Large intestine (tissue), 3 donors: ENCODE measurements around the gene ZNF791. TPM values are rescaled to one million over a fixed set of nuclear protein-coding genes. Genes with fewer than 3 reads are reported as not detected.
"Not testable (repeated sequence)": the region's sequence is repeated elsewhere in the genome, so short reads cannot be mapped to it uniquely, and the experiment has no call there.

ENCODE experiments used
- DNase-seq, 2 donors: peaks; one replicate each; pipeline versions ENCODE4 v3.0.0 to v3.0.0-alpha.2; 2013
- H3K27ac ChIP-seq: one replicate; pipeline ENCODE4 v1.5.1; 2013; ENCODE audit warnings: low read length
- H3K27me3 ChIP-seq: 2 replicates; pipeline ENCODE4 v1.6.1; 2013; ENCODE audit warnings: low read length; ENCODE audit not compliant: control insufficient read depth, insufficient read depth
- H3K36me3 ChIP-seq: 2 replicates; pipeline ENCODE4 v1.6.1; 2013; ENCODE audit warnings: low read length; ENCODE audit not compliant: control insufficient read depth, insufficient read depth
- H3K4me1 ChIP-seq: one replicate; pipeline ENCODE4 v1.6.1; 2013; ENCODE audit warnings: low read length; ENCODE audit not compliant: control insufficient read depth, insufficient read depth
- H3K4me3 ChIP-seq: one replicate; pipeline ENCODE4 v1.5.1; 2013; ENCODE audit warnings: low read length
- H3K9me3 ChIP-seq: one replicate; pipeline ENCODE4 v1.6.1; 2013; ENCODE audit warnings: mild to moderate bottlenecking, low read depth, low read length, moderate library complexity; ENCODE audit not compliant: control insufficient read depth
- WGBS: methylation state at CpG from one replicate; pipeline ENCODE4 v1.1.5; 2013; ENCODE audit warnings: low lambda C conversion rate; ENCODE audit not compliant: insufficient coverage; 5-methylcytosine and 5-hydroxymethylcytosine counted together
- polyA plus RNA-seq: library from polyadenylated mRNA; unstranded; fragments of 120-200 nt; gene quantifications from one replicate; pipeline ENCODE4 v1.2.1, GENCODE V29; 2013

ZNF791 gene
- polyA plus RNA-seq, 1 donor: 19.0 TPM

DNA sequence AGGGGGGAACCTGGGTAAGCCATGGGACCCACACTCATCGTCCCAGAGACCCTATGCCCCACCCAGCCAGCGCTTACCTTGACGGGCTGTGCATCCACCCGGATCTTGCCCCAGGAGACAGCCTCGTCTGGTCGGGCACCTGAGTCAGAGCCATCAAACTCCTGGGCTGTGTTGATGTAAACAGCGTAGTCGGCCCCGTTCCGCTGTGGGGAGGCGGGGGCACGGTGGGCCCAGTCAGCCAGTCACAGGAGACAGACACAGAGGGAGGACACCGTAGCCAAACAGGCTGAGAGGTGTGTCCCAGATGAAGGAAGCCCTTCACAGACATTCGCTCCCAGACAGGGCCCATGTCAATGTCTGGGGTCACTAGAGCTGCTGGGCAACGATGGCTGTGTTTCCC lies 65.2 kb downstream of the ZNF791 start:
- Histone ChIP-seq H3K27me3 (no peaks in the 10 kb centered on the region), H3K36me3 (peaks cover 68% of the 10 kb centered on the region), H3K4me3 (no peak overlapping the region), H3K4me1 (no peaks in the 10 kb centered on the region), H3K27ac (no peak overlapping the region), H3K9me3 (no peaks in the 10 kb centered on the region)
- DNase-seq: no peak
- no CpG with 5 or more reads among the region's 15 CpGs for WGBS

GRCh38 chr19:12676384-12676792 lies 65.7 kb downstream of the ZNF791 start:
- Histone ChIP-seq H3K27ac (no peak overlapping the region), H3K4me1 (no peaks in the 10 kb centered on the region), H3K9me3 (no peaks in the 10 kb centered on the region), H3K36me3 (peaks cover 68% of the 10 kb centered on the region), H3K27me3 (no peaks in the 10 kb centered on the region), H3K4me3 (no peak overlapping the region)
- WGBS: no CpG with 5 or more reads among the region's 4 CpGs
- DNase-seq: peak; percentile 59 to 66

DNA sequence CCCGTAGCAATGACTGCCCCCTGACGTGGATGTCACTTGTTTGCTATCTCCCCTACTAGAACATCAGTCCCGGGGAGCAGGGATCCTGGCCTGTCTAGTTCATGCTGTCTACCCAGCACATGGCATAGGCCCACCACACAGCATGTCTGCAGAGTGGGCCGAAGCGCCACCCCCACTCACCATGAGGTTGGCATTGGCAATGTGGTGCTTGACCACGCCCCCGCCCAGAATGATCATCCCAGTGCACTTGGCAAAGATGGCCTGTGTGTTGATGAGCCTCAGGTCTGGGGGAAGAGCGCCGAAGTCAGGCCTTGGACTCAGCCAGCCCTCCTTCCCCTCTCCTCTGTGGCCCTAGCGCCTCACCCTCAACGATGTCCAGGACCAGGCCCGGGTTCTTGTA lies 66.2 kb downstream of the ZNF791 start:
- Histone ChIP-seq H3K36me3 (peaks cover 68% of the 10 kb centered on the region), H3K4me3 (no peak overlapping the region), H3K4me1 (no peaks in the 10 kb centered on the region), H3K9me3 (no peaks in the 10 kb centered on the region), H3K27me3 (no peaks in the 10 kb centered on the region), H3K27ac (no peak overlapping the region)
- no CpG with 5 or more reads among the region's 12 CpGs for WGBS
- DNase-seq: no peak

- not testable (repeated sequence) for H3K4me3 ChIP-seq, H3K27ac ChIP-seq, H3K9me3 ChIP-seq, H3K27me3 ChIP-seq, H3K4me1 ChIP-seq
- WGBS: 20% methylated on average over 1 of the region's 5 CpGs
- DNase-seq: peak; percentile 69 to 74
- peaks cover 61% of the 10 kb centered on the region for H3K36me3 ChIP-seq
Measured at GRCh38 chr19:12678039-12678438, 67.3 kb downstream of the ZNF791 start.

- Histone ChIP-seq H3K27ac (no peak overlapping the region), H3K9me3 (no peaks in the 10 kb centered on the region), H3K27me3 (no peaks in the 10 kb centered on the region), H3K36me3 (peaks cover 48% of the 10 kb centered on the region), H3K4me3 (no peak overlapping the region), H3K4me1 (no peaks in the 10 kb centered on the region)
- DNase-seq: no peak
- no CpG with 5 or more reads among the region's 9 CpGs for WGBS
Measured at GRCh38 chr19:12680034-12680433, 69.3 kb downstream of the ZNF791 start.

- no peaks in the 10 kb centered on the region for H3K4me1 ChIP-seq
- H3K27ac ChIP-seq: peak within 1 kb of the TSS; percentile 99
- no peaks in the 10 kb centered on the region for H3K9me3 ChIP-seq
- peak within 1 kb of the TSS; percentile 96 for H3K4me3 ChIP-seq
- peak; percentile 96 to 98 for DNase-seq
- H3K36me3 ChIP-seq: peaks cover 35% of the 10 kb centered on the region
- 0% methylated on average over 1 of the region's 68 CpGs for WGBS
- no peaks in the 10 kb centered on the region for H3K27me3 ChIP-seq
Measured at GRCh38 chr19:12681074-12681987, 70.6 kb downstream of the ZNF791 start, which contains the start of gene DHPS. Gene DHPS (minus strand): TSS chr19:12681880. CDS start chr19:12681766, 114 bp downstream.

Other genes with a start within 250 kb of the ZNF791 start
- 2.2 TPM for gene ZNF442, start 245.2 kb upstream of the ZNF791 start, polyA plus RNA-seq
- 7.3 TPM for gene ZNF799, start 209.6 kb upstream of the ZNF791 start, polyA plus RNA-seq
- 6.4 TPM for gene ZNF443, start 169.9 kb upstream of the ZNF791 start, polyA plus RNA-seq
- 2.5 TPM for gene ZNF709, start 126.1 kb upstream of the ZNF791 start, polyA plus RNA-seq
- 12.3 TPM for gene ZNF564, start 59.4 kb upstream of the ZNF791 start, polyA plus RNA-seq
- gene ZNF490, start 107 bp upstream of the ZNF791 start, polyA plus RNA-seq: 2.9 TPM
- gene MAN2B1, start 55.8 kb downstream of the ZNF791 start, polyA plus RNA-seq: 51.5 TPM
- 20.5 TPM for gene WDR83, start 55.9 kb downstream of the ZNF791 start, polyA plus RNA-seq
- gene DHPS, start 71.0 kb downstream of the ZNF791 start, polyA plus RNA-seq: 97.7 TPM
- 0.33 TPM for gene GNG14, start 77.1 kb downstream of the ZNF791 start, polyA plus RNA-seq
- gene FBXW9, start 85.7 kb downstream of the ZNF791 start, polyA plus RNA-seq: 9.5 TPM
- 49.2 TPM for gene TNPO2, start 113.0 kb downstream of the ZNF791 start, polyA plus RNA-seq
- gene TRIR, start 123.8 kb downstream of the ZNF791 start, polyA plus RNA-seq: 219 TPM
- 64.0 TPM for gene GET3, start 126.6 kb downstream of the ZNF791 start, polyA plus RNA-seq
- 0.10 TPM for gene BEST2, start 140.9 kb downstream of the ZNF791 start, polyA plus RNA-seq
- 192 TPM for gene HOOK2, start 164.6 kb downstream of the ZNF791 start, polyA plus RNA-seq
- gene JUNB, start 180.6 kb downstream of the ZNF791 start, polyA plus RNA-seq: 333 TPM
- gene PRDX2, start 190.9 kb downstream of the ZNF791 start, polyA plus RNA-seq: 271 TPM
- 3.8 TPM for gene THSD8, start 191.1 kb downstream of the ZNF791 start, polyA plus RNA-seq
- gene RNASEH2A, start 195.7 kb downstream of the ZNF791 start, polyA plus RNA-seq: 20.3 TPM
- gene RTBDN, start 223.7 kb downstream of the ZNF791 start, polyA plus RNA-seq: 1.6 TPM
- 4.4 TPM for gene MAST1, start 227.6 kb downstream of the ZNF791 start, polyA plus RNA-seq